CD14-positive monocyte (primary cell): ENCODE results near the gene HERC2. TPM values are rescaled to one million over a fixed set of nuclear protein-coding genes. Genes with fewer than 3 reads are reported as not detected.
A peak's percentile ranks its signal among the peaks of the same experiment; 100 is the strongest.

Experiments used
- DNase-seq, 3 donors: peaks; one replicate each; pipeline ENCODE4 v3.0.0-alpha.2; 2011 to 2022
- H2AFZ ChIP-seq: 2 replicates; pipeline ENCODE4 v1.6.0; 2012; ENCODE audit warnings: mild to moderate bottlenecking, low read depth, low read length, inconsistent platforms; ENCODE audit not compliant: insufficient read depth, poor library complexity, severe bottlenecking
- H3K27ac ChIP-seq, 2 donors: 1 replicate in 1 of 2; 2 replicates in 1 of 2; pipeline ENCODE4 v1.5.1; 2012 to 2013; ENCODE audit warnings: low read length in 2 of 2, control low read depth in 1 of 2, inconsistent platforms in 1 of 2, low read depth in 1 of 2, mild to moderate bottlenecking in 1 of 2
- H3K27me3 ChIP-seq, 2 donors: one replicate each; pipeline versions ENCODE4 v1.6.0 to v1.6.1; 2011 to 2013; ENCODE audit warnings: low read length in 2 of 2; ENCODE audit not compliant: control insufficient read depth in 2 of 2, insufficient read depth in 2 of 2
- H3K36me3 ChIP-seq, 2 donors: replicated peaks in 1 of 2; 1 replicate in 1 of 2; 2 replicates in 1 of 2; pipeline versions ENCODE4 v1.5.1 to v1.6.1; 2012 to 2013; ENCODE audit warnings: low read length in 2 of 2, control low read depth in 1 of 2, inconsistent platforms in 1 of 2, mild to moderate bottlenecking in 1 of 2; ENCODE audit not compliant: insufficient read depth in 2 of 2, control insufficient read depth in 1 of 2
- H3K4me1 ChIP-seq, 2 donors: 1 replicate in 1 of 2; 2 replicates in 1 of 2; pipeline versions ENCODE4 v1.5.1 to v1.6.1; 2012 to 2013; ENCODE audit warnings: low read length in 2 of 2, control low read depth in 1 of 2, inconsistent platforms in 1 of 2, mild to moderate bottlenecking in 1 of 2, moderate library complexity in 1 of 2; ENCODE audit not compliant: insufficient read depth in 2 of 2, control insufficient read depth in 1 of 2
- H3K4me2 ChIP-seq: replicated peaks from 2 replicates; pipeline ENCODE3; 2012; ENCODE audit warnings: low read length, moderate library complexity, mild to moderate bottlenecking; ENCODE audit not compliant: poor library complexity, severe bottlenecking; ENCODE audit errors: extremely low read depth
- H3K4me3 ChIP-seq, 3 experiments: fragments of 200-600 bp in 1 of 3; sonication (generic) in 1 of 3; replicated peaks in 1 of 3; 1 replicate in 2 of 3; 2 replicates in 1 of 3; pipeline ENCODE4 v1.5.1; 2011 to 2013; ENCODE audit warnings: low read length in 3 of 3, mild to moderate bottlenecking in 3 of 3, control low read depth in 2 of 3, low read depth in 2 of 3, inconsistent platforms in 1 of 3, moderate library complexity in 1 of 3
- H3K79me2 ChIP-seq: 2 replicates; pipeline ENCODE4 v1.6.0; 2012; ENCODE audit warnings: mild to moderate bottlenecking, control low read depth, inconsistent platforms, low read length, moderate library complexity; ENCODE audit not compliant: insufficient read depth
- H3K9ac ChIP-seq: 2 replicates; pipeline ENCODE4 v1.6.0; 2017; ENCODE audit warnings: low read length, mild to moderate bottlenecking; ENCODE audit not compliant: insufficient read depth, poor library complexity, severe bottlenecking
- H3K9me3 ChIP-seq, 2 donors: replicated peaks in 1 of 2; 1 replicate in 1 of 2; 2 replicates in 1 of 2; pipeline versions ENCODE4 v1.5.1 to v1.6.1; 2012 to 2013; ENCODE audit warnings: low read length in 2 of 2, control low read depth in 1 of 2; ENCODE audit not compliant: control insufficient read depth in 1 of 2, insufficient read depth in 1 of 2
- H4K20me1 ChIP-seq: 2 replicates; pipeline ENCODE4 v1.6.0; 2012; ENCODE audit warnings: mild to moderate bottlenecking, low read length, control low read depth, moderate library complexity; ENCODE audit not compliant: insufficient read depth
- H3K27ac Mint-ChIP-seq, 7 donors: one replicate each; pipeline ENCODE4 v1.8.0; 2020; ENCODE audit warnings: mild to moderate bottlenecking in 7 of 7, mixed read lengths in 7 of 7, moderate library complexity in 6 of 7, inconsistent platforms in 2 of 7
- H3K27me3 Mint-ChIP-seq, 3 donors: one replicate each; pipeline ENCODE4 v1.8.0; 2021 to 2022; ENCODE audit warnings: low read depth in 3 of 3, mild to moderate bottlenecking in 3 of 3, mixed read lengths in 3 of 3, moderate library complexity in 3 of 3, inconsistent platforms in 1 of 3
- H3K36me3 Mint-ChIP-seq, 2 donors: one replicate each; pipeline ENCODE4 v1.8.0; 2020; ENCODE audit warnings: mixed read lengths in 2 of 2, inconsistent platforms in 1 of 2, mild to moderate bottlenecking in 1 of 2
- H3K4me1 Mint-ChIP-seq: one replicate; pipeline ENCODE4 v1.8.0; 2020; ENCODE audit warnings: mild to moderate bottlenecking, mixed read lengths
- H3K4me3 Mint-ChIP-seq, 2 donors: one replicate each; pipeline ENCODE4 v1.8.0; 2020; ENCODE audit warnings: mild to moderate bottlenecking in 2 of 2, mixed read lengths in 2 of 2, moderate library complexity in 1 of 2
- H3K9me3 Mint-ChIP-seq, 7 donors: one replicate each; pipeline ENCODE4 v1.8.0; 2020 to 2022; ENCODE audit warnings: mixed read lengths in 7 of 7, mild to moderate bottlenecking in 6 of 7, moderate library complexity in 6 of 7, inconsistent platforms in 2 of 7
- CTCF ChIP-seq: fragments of 200-600 bp; IDR thresholded peaks from one replicate; pipeline ENCODE4 v1.8.0; 2022; ENCODE audit warnings: antibody characterized with exemption, mild to moderate bottlenecking
- WGBS: methylation state at CpG from one replicate; pipeline ENCODE4 v1.1.5; 2013; ENCODE audit warnings: missing lambda C conversion rate; ENCODE audit not compliant: insufficient coverage; 5-methylcytosine and 5-hydroxymethylcytosine counted together
- intact Hi-C, 2 donors: fragments of 100-400 bp; cut with micrococcal nuclease; formaldehyde crosslinking; loops; one replicate each; pipeline versions ENCODE4 v1.15.0 to v1.15.1; 2023
- polyA plus RNA-seq, 3 donors: library from polyadenylated mRNA; depleted of rRNA in 1 of 3; unstranded in 2 of 3; stranded (reverse) in 1 of 3; fragments of 300-500 nt in 2 of 3; fragments of >200 nt in 1 of 3; fragmentation: Illumina TruSeq in 2 of 3; gene quantifications; 1 replicate in 2 of 3; 2 replicates in 1 of 3; pipeline ENCODE4 v1.2.3, GENCODE V29; 2012 to 2021

The HERC2 gene
- polyA plus RNA-seq, 3 donors = 3.1 to 9.0 (median 4.7) TPM

GRCh38 chr15:28125673-28126651 lies 196.0 kb downstream of the HERC2 start:
- H3K36me3 ChIP-seq = peaks cover 14 to 55% of the 10 kb centered on the region in 2 donors
- peaks cover 11% of the 10 kb centered on the region for H3K4me1 Mint-ChIP-seq
- no peaks in the 10 kb centered on the region for H3K4me1 ChIP-seq
- peak; percentile 77 for TF ChIP-seq CTCF
- no peaks in the 10 kb centered on the region for H3K9me3 ChIP-seq
- H3K9me3 Mint-ChIP-seq = no peaks in the 10 kb centered on the region
- H2AFZ ChIP-seq = no peak overlapping the region
- H3K79me2 ChIP-seq = no peaks in the 10 kb centered on the region
- no peak overlapping the region for H3K9ac ChIP-seq
- no peak overlapping the region for H3K4me3 Mint-ChIP-seq
- H3K4me2 ChIP-seq = no peak overlapping the region
- no peak overlapping the region for H3K4me3 ChIP-seq
- H3K27ac Mint-ChIP-seq = no peak overlapping the region
- peaks cover 31 to 57% of the 10 kb centered on the region in 2 donors for H3K36me3 Mint-ChIP-seq
- no peaks in the 10 kb centered on the region for H3K27me3 ChIP-seq
- peaks cover 0 to 2% (median 0%) of the 10 kb centered on the region in 3 donors for H3K27me3 Mint-ChIP-seq
- H3K27ac ChIP-seq = no peak overlapping the region
- H4K20me1 ChIP-seq = no peaks in the 10 kb centered on the region
- intact Hi-C loops = no loop called here
- peak; percentile 14 to 25 (median 23) for DNase-seq
- WGBS = 86% methylated on average over 10 of the region's 17 CpGs

- WGBS = 96% methylated on average over 10 of the region's 10 CpGs
- no peak overlapping the region for H3K9ac ChIP-seq
- no peaks in the 10 kb centered on the region for H3K79me2 ChIP-seq
- no peak overlapping the region for H2AFZ ChIP-seq
- H3K4me3 Mint-ChIP-seq = no peak overlapping the region
- peaks cover 0 to 2% (median 0%) of the 10 kb centered on the region in 3 donors for H3K27me3 Mint-ChIP-seq
- H3K27me3 ChIP-seq = no peaks in the 10 kb centered on the region
- H3K36me3 ChIP-seq = peaks cover 16 to 56% of the 10 kb centered on the region in 2 donors
- H4K20me1 ChIP-seq = no peaks in the 10 kb centered on the region
- DNase-seq = no peak
- peaks cover 11% of the 10 kb centered on the region for H3K4me1 Mint-ChIP-seq
- TF ChIP-seq CTCF = no peak
- H3K9me3 Mint-ChIP-seq = no peaks in the 10 kb centered on the region
- peak overlapping the region in 2 of 7 donors; percentile 16 to 50 for H3K27ac Mint-ChIP-seq
- no peak overlapping the region for H3K27ac ChIP-seq
- no peaks in the 10 kb centered on the region for H3K4me1 ChIP-seq
- intact Hi-C loops = no loop called here
- H3K4me2 ChIP-seq = no peak overlapping the region
- H3K9me3 ChIP-seq = no peaks in the 10 kb centered on the region
- H3K4me3 ChIP-seq = no peak overlapping the region
- H3K36me3 Mint-ChIP-seq = peaks cover 35 to 61% of the 10 kb centered on the region in 2 donors
Observed at GRCh38 chr15:28124841-28125240, 197.1 kb downstream of the HERC2 start.
